ENCODE results near the gene KIF12.

Gene KIF12

DNA sequence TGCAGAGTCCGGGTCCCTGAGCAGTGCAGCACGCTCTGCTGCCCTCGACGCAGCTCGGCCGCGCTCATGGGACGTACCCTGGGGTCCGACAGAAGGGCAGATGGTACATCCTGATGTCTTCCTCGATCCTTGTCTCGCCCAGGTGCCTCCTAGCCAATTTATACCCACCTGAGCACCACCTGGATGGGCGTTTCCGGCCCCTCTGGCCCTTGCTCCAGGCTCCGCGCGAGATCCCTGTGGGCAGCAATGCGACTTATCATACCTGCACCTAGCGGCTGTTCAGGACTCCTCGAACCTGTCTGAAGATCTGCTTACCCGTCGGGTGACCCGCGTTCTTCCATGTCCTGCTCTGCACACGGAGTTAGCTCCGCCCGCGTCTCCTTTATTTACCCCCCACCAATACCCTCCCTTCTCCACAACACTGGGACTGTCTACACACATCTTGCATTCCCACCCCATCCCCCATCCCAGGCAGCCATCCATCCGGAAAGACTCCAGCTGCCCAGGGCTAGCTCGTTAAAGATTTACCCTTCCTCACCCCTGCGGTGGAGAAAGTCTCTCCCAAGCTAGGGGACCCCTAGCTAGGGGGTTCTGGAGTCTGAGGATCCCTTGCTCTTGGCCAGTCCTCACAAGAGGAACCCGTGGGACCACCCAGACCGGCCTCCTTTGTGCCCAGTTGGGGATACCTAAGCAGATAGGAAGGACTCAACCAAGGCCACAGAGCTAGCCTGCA is at the start of gene KIF12:
Gene KIF12, minus strand, starts transcription at position 357 of the 733 bp plus-strand sequence. Its CDS starts 16 bp downstream, at position 341.
- H3K4me3 ChIP-seq (ENCODE audit: low read depth, low read length) = peak within 1 kb of the TSS; percentile 92
- H3K27me3 ChIP-seq (ENCODE audit: insufficient read depth, low read depth, severe bottlenecking) = no peaks in the 10 kb centered on the region
- peak; percentile 100 for DNase-seq
- H3K9me3 ChIP-seq (ENCODE audit: severe bottlenecking) = peaks cover 21% of the 10 kb centered on the region
- TF ChIP-seq, protein P1, sequence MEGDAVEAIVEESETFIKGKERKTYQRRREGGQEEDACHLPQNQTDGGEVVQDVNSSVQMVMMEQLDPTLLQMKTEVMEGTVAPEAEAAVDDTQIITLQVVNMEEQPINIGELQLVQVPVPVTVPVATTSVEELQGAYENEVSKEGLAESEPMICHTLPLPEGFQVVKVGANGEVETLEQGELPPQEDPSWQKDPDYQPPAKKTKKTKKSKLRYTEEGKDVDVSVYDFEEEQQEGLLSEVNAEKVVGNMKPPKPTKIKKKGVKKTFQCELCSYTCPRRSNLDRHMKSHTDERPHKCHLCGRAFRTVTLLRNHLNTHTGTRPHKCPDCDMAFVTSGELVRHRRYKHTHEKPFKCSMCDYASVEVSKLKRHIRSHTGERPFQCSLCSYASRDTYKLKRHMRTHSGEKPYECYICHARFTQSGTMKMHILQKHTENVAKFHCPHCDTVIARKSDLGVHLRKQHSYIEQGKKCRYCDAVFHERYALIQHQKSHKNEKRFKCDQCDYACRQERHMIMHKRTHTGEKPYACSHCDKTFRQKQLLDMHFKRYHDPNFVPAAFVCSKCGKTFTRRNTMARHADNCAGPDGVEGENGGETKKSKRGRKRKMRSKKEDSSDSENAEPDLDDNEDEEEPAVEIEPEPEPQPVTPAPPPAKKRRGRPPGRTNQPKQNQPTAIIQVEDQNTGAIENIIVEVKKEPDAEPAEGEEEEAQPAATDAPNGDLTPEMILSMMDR (IDR thresholded peaks at IDR 0.05; ENCODE audit: low read depth, low read length) = 0 out of 2 replicates have a peak, but pooled peaks have one; percentile 8
- peaks cover 39% of the 10 kb centered on the region for H3K36me3 ChIP-seq
- peak within 1 kb of the TSS; percentile 97 for H3K27ac ChIP-seq

DNA sequence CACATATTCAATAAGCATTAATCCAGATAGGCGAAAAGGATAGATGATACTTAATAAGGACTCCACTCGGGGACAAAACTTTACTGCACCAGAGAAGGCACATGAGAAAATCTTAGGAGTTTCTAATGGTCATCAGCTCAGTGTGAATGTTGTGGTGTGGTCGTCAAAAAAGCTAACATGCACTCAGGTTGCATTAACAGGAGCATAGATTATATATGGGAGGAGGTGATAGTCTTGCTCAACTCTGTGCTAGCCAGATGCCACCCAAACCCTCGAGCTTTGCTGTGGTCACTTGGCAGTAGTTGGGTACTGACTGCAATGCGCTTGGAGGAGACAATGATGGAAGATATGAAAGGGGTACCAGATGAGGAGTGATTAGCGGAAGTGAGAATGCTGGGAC is 47.6 kb upstream of the KIF12 start:
- Histone ChIP-seq H3K36me3 (no peaks in the 10 kb centered on the region), H3K4me3 (ENCODE audit: low read depth, low read length) (no peak overlapping the region), H3K27ac (no peak overlapping the region), H3K27me3 (ENCODE audit: insufficient read depth, low read depth, severe bottlenecking) (no peaks in the 10 kb centered on the region), H3K9me3 (ENCODE audit: severe bottlenecking) (no peaks in the 10 kb centered on the region)
- TF ChIP-seq, protein P1 (IDR thresholded peaks at IDR 0.05; ENCODE audit: low read depth, low read length) = no peak
- no peak for DNase-seq

DNA sequence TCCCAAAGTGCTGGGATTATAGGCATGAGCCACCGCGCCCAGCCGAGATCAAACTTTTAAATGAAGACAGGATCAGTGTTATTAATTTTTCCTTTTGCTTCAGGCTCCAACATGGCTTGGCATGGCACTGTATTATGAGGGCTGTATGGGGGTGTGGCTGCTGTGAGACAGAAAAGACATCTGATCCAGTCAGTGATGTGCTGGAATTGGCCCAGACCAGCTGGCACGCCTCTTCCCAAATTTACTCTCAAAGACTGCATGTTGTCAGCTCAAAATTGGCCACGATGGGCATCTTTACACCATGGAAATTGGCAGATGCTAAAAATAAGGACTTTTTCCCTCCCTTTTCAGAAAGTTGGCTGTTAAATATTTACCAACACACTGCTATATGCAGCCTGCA is 44.1 kb upstream of the KIF12 start:
- Histone ChIP-seq H3K27me3 (ENCODE audit: insufficient read depth, low read depth, severe bottlenecking) (no peaks in the 10 kb centered on the region), H3K36me3 (no peaks in the 10 kb centered on the region), H3K27ac (no peak overlapping the region), H3K9me3 (ENCODE audit: severe bottlenecking) (no peaks in the 10 kb centered on the region), H3K4me3 (ENCODE audit: low read depth, low read length) (no peak overlapping the region)
- no peak for DNase-seq
- TF ChIP-seq, protein P1 (IDR thresholded peaks at IDR 0.05; ENCODE audit: low read depth, low read length) = no peak

DNA sequence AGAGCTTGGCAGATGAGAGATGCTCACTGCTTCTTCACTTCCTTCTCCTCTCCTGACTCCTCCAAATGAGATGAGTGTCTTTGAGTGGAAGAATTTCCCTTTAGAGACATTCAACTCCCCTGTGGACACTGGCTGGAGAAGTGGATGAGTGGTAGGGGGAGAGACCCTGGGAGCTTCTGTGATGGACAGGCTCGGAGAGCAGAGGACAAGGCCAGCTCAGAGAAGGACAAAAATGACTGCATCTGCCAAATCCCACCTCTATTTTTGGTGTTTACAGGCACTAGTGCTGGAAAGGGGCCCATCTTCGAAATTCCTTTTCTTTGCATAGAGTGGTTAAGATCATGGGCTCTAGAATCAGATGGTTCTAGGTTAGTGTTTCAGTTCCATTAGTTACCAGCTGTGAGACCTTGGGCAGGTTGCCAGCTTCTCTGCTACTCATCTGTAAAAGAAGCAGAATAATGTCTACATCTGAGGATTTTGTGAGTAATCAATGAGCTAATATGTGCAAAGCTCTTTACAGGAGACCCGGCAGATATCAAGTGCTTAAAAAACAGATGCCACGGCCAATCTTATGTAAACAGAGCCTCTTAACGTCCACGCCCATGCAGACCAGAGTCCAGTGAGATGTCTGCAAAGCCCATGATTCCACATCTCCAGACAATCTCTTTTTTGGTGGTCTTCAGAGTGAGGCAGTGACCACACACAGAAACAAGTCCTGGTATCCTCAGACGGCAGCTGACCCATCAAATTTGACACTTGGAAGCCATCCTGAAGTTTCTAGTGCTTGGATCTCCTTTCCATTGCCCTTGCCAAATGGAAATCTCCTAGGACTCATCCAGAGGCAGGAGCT is 42.7 kb upstream of the KIF12 start:
- TF ChIP-seq, protein P1 (IDR thresholded peaks at IDR 0.05; ENCODE audit: low read depth, low read length) = no peak
- H3K27me3 ChIP-seq (ENCODE audit: insufficient read depth, low read depth, severe bottlenecking) = no peaks in the 10 kb centered on the region

DNA sequence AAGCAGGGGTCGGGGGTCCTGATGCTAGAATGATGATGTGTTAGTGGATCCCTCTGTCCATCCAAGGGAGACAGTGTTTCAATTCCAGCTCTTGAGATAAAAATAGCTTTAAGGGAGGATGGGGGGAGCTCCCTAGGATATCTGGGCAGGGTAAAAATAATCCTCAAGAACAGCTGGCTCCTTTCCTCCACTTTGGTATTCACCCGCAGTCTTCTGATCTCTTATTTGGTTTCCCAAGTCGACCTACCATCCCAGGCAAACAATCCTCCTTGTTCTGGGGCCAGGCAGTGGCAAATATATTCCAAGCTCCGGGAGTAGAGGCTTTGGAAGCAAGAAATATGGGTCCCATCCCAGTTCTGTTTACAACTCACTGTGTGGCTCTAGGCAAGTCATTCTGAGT is 41.8 kb upstream of the KIF12 start:
- Histone ChIP-seq H3K27me3 (ENCODE audit: insufficient read depth, low read depth, severe bottlenecking) (no peaks in the 10 kb centered on the region), H3K27ac (peak overlapping the region; percentile 89), H3K36me3 (no peaks in the 10 kb centered on the region), H3K9me3 (ENCODE audit: severe bottlenecking) (peaks cover 9% of the 10 kb centered on the region), H3K4me3 (ENCODE audit: low read depth, low read length) (0 out of 2 replicates have a peak overlapping the region, but pooled peaks have one; percentile 3)
- TF ChIP-seq, protein P1 (IDR thresholded peaks at IDR 0.05; ENCODE audit: low read depth, low read length) = no peak
- no peak for DNase-seq

More for the DNA sequence above, 42.7 kb upstream of the KIF12 start:
- peak overlapping the region; percentile 89 for H3K27ac ChIP-seq
- no peak overlapping the region for H3K4me3 ChIP-seq (ENCODE audit: low read depth, low read length)
- H3K9me3 ChIP-seq (ENCODE audit: severe bottlenecking) = peaks cover 7% of the 10 kb centered on the region
- no peaks in the 10 kb centered on the region for H3K36me3 ChIP-seq
- peak; percentile 84 for DNase-seq
